Hepatocyte (in vitro differentiated cells): ENCODE data around the gene LEFTY2. TPM values are rescaled to one million over a fixed set of nuclear protein-coding genes. Genes with fewer than 3 reads are reported as not detected.
"Not testable (repeated sequence)": the region's sequence is repeated elsewhere in the genome, so short reads cannot be mapped to it uniquely, and the experiment has no call there.

ENCODE experiments used
- DNase-seq: peaks from one replicate; pipeline ENCODE4 v3.0.0-alpha.2; 2016; ENCODE audit warnings: low spot score
- H2AFZ ChIP-seq: fragments of 200-600 bp; sonication (generic); 2 replicates; pipeline ENCODE4 v1.6.0; 2016; ENCODE audit warnings: antibody characterized with exemption, mild to moderate bottlenecking
- H3K27ac ChIP-seq: fragments of 200-600 bp; sonication (generic); 2 replicates; pipeline ENCODE4 v1.5.1; 2016; ENCODE audit warnings: mild to moderate bottlenecking
- H3K27me3 ChIP-seq: fragments of 200-600 bp; sonication (generic); 2 replicates; pipeline ENCODE4 v1.6.1; 2016
- H3K36me3 ChIP-seq: fragments of 200-600 bp; sonication (generic); replicated peaks from 2 replicates; pipeline ENCODE4 v1.5.1; 2016; ENCODE audit warnings: low read depth; ENCODE audit not compliant: insufficient read depth
- H3K4me1 ChIP-seq: fragments of 200-600 bp; sonication (generic); 2 replicates; pipeline ENCODE4 v1.5.1; 2016; ENCODE audit warnings: mild to moderate bottlenecking, moderate library complexity; ENCODE audit not compliant: insufficient read depth
- H3K4me2 ChIP-seq: fragments of 200-600 bp; sonication (generic); 2 replicates; pipeline ENCODE4 v1.6.0; 2016
- H3K4me3 ChIP-seq: fragments of 200-600 bp; sonication (generic); 2 replicates; pipeline ENCODE4 v1.5.1; 2016; ENCODE audit warnings: mild to moderate bottlenecking
- H3K79me2 ChIP-seq: fragments of 200-600 bp; sonication (generic); 2 replicates; pipeline ENCODE4 v1.6.0; 2017; ENCODE audit warnings: mild to moderate bottlenecking
- H3K9me2 ChIP-seq: fragments of 200-600 bp; sonication (generic); replicated peaks from 2 replicates; pipeline ENCODE4 v1.6.0; 2017; ENCODE audit warnings: mild to moderate bottlenecking; ENCODE audit not compliant: insufficient read depth
- H3K9me3 ChIP-seq: fragments of 200-600 bp; sonication (generic); 2 replicates; pipeline ENCODE4 v1.5.1; 2016; ENCODE audit warnings: low read depth, mild to moderate bottlenecking
- H4K20me1 ChIP-seq: fragments of 200-600 bp; sonication (generic); 2 replicates; pipeline ENCODE4 v1.6.0; 2016; ENCODE audit warnings: mild to moderate bottlenecking; ENCODE audit not compliant: insufficient read depth, poor library complexity, severe bottlenecking
- EZH2 ChIP-seq: fragments of 200-600 bp; sonication (generic); IDR thresholded peaks from 2 replicates; pipeline ENCODE4 v1.6.1; 2016; ENCODE audit warnings: antibody characterized with exemption, mild to moderate bottlenecking, borderline replicate concordance
- EZH2phosphoT487 ChIP-seq: fragments of 200-600 bp; sonication (generic); IDR thresholded peaks from one replicate; pipeline ENCODE4 v1.6.1; 2018; ENCODE audit warnings: antibody characterized with exemption, mild to moderate bottlenecking, low read depth, moderate library complexity; ENCODE audit not compliant: unreplicated experiment, severe bottlenecking
- WGBS: methylation state at CpG from one replicate; pipeline ENCODE4 v1.1.6; 2016; ENCODE audit warnings: low lambda C conversion rate; ENCODE audit errors: missing lambda C conversion rate; 5-methylcytosine and 5-hydroxymethylcytosine counted together
- polyA plus RNA-seq: library from polyadenylated mRNA; unstranded; fragments of >200 nt; fragmentation: Nextera tagmentation; extraction: Ambion mirVana; gene quantifications from 2 replicates; pipeline ENCODE4 v1.2.1, GENCODE V29; 2016
- total RNA-seq: library from RNA; depleted of rRNA; stranded (reverse); fragments of >200 nt; gene quantifications from 2 replicates; pipeline ENCODE4 v1.2.3, GENCODE V29; 2014
- TF ChIP-seq, protein P1 (sequence below): fragments of 200-600 bp; sonication (generic); IDR thresholded peaks from 2 replicates; pipeline ENCODE4 v1.5.1; 2016; ENCODE audit warnings: antibody characterized with exemption, mild to moderate bottlenecking; ENCODE audit not compliant: poor library complexity

Gene LEFTY2
- total and polyA plus RNA-seq, 2 experiments from 2014 or later, result 0.60 to 1.1 TPM

DNA sequence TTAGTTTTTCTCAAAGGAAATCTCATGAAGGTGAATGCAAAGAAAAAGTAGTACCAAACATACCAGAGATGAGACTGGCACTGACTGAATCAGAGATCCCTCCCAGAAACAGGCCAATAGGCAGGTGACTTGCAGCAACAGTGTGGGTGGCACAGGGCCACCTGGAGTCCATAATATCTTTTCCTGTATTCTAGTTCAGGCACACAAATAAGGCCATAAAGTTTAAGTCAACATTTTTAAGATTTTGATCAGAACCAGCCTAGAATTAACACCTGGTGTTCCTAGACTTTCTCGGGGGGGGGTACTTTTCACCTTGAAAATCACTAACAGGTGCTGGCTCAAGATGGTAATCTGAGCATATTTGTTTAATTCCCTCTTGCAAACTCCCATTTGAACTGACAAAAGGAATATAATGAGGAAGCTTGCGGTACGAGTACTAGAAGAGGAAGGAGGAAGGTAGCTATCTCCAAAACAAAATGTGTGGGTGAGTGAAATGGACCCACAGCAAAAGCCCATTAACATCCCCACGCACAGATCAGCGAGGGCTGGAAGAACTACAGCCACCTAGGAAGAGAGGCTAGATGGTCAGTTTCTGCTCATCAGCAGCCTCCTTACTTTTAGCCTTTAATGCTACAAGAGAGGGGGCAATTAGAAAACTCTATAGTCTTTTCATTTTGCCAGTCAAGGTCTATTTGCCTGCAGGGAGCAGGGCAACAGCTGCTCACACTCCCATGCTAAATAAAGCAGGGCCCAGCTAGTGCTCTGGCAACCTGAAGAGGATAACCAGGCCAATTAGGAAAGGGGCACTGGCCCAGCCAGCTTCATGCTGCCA is 39.2 kb upstream of the LEFTY2 start:
- Histone ChIP-seq H4K20me1 (no peaks in the 10 kb centered on the region), H3K9me3 (peaks cover 7% of the 10 kb centered on the region), H3K79me2 (no peaks in the 10 kb centered on the region), H3K9me2 (no peaks in the 10 kb centered on the region), H2AFZ (no peak overlapping the region), H3K4me1 (no peaks in the 10 kb centered on the region), H3K36me3 (peaks cover 6% of the 10 kb centered on the region), H3K4me2 (no peak overlapping the region), H3K27me3 (no peaks in the 10 kb centered on the region), H3K4me3 (no peak overlapping the region), H3K27ac (no peak overlapping the region)
- WGBS, result 93% methylated on average over 5 of the region's 5 CpGs
- TF ChIP-seq EZH2phosphoT487 (no peak), EZH2 (no peak)
- TF ChIP-seq, protein P1, sequence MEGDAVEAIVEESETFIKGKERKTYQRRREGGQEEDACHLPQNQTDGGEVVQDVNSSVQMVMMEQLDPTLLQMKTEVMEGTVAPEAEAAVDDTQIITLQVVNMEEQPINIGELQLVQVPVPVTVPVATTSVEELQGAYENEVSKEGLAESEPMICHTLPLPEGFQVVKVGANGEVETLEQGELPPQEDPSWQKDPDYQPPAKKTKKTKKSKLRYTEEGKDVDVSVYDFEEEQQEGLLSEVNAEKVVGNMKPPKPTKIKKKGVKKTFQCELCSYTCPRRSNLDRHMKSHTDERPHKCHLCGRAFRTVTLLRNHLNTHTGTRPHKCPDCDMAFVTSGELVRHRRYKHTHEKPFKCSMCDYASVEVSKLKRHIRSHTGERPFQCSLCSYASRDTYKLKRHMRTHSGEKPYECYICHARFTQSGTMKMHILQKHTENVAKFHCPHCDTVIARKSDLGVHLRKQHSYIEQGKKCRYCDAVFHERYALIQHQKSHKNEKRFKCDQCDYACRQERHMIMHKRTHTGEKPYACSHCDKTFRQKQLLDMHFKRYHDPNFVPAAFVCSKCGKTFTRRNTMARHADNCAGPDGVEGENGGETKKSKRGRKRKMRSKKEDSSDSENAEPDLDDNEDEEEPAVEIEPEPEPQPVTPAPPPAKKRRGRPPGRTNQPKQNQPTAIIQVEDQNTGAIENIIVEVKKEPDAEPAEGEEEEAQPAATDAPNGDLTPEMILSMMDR, result no peak
- no peak for DNase-seq

DNA sequence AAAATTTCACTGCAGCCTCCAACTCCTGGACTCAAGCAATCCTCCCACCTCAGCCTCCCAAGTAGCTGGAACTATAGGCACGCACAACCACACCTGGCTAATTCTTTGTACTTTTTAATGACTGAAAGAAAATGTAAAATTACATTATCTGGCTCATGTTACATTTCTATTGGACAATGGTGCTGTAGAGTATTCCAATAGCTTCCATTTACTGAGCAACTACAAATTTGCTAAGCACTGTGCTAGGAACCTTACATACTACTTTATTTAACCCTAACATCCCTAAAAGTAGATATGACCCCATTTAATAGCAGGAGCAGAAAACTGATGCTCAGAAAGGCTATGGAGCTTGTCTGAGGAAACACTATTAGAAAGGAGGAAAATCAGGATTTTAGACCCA is 38.4 kb upstream of the LEFTY2 start:
- no peaks in the 10 kb centered on the region for H3K9me2 ChIP-seq
- H3K27ac ChIP-seq, result no peak overlapping the region
- peaks cover 7% of the 10 kb centered on the region for H3K9me3 ChIP-seq
- no peak overlapping the region for H2AFZ ChIP-seq
- TF ChIP-seq, protein P1, result no peak
- TF ChIP-seq EZH2 (no peak), EZH2phosphoT487 (no peak)
- DNase-seq, result no peak
- H3K4me1 ChIP-seq, result no peaks in the 10 kb centered on the region
- peaks cover 6% of the 10 kb centered on the region for H3K36me3 ChIP-seq
- WGBS, result 100% methylated on average over 1 of the region's 1 CpG
- no peaks in the 10 kb centered on the region for H3K27me3 ChIP-seq
- H3K79me2 ChIP-seq, result no peaks in the 10 kb centered on the region
- no peak overlapping the region for H3K4me2 ChIP-seq
- no peaks in the 10 kb centered on the region for H4K20me1 ChIP-seq
- no peak overlapping the region for H3K4me3 ChIP-seq

DNA sequence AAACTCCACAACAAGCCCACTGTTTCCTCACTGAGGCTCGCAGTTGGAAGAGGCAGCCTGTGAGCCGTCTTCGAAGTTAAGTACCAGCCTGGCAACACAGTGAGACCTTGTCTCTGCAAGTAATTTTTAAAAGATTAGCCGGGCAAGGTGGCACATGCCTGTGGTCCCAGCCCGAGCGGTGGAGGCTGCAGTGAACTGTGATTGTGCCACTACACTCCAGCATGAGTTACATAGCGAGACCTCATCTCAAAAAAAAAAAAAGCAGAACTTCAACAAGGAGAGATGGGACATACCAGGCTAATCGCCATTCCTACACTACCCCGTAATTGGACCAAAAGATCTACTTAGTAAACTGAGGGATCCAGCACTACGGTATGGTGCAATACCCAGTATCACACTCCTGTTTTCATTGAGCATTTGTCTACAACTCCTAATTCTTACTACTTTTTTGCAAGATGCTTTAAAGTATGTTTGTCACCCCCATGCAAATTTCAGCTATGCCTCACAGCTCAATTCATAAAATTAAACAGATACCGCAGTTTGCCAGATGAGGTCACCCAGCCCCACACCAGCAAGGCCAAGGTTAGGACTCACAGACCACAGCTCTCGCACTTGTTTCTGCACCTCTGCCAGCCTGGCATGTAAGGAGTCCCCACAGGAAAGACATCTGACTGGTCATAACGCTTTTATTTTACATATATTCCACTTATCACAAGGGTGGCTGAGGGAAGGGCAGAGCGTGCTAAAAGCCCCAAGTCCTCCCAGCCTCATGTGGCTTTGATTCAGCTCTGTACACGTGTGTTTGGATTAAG is 37.1 kb upstream of the LEFTY2 start:
- Histone ChIP-seq H3K27ac (no peak overlapping the region), H2AFZ (no peak overlapping the region), H4K20me1 (no peaks in the 10 kb centered on the region), H3K4me1 (no peaks in the 10 kb centered on the region), H3K9me2 (no peaks in the 10 kb centered on the region), H3K9me3 (peaks cover 7% of the 10 kb centered on the region), H3K4me3 (no peak overlapping the region), H3K27me3 (no peaks in the 10 kb centered on the region), H3K79me2 (no peaks in the 10 kb centered on the region), H3K4me2 (no peak overlapping the region), H3K36me3 (no peaks in the 10 kb centered on the region)
- 91% methylated on average over 15 of the region's 15 CpGs for WGBS
- no peak for DNase-seq
- no peak for TF ChIP-seq EZH2phosphoT487
- TF ChIP-seq, protein P1, result no peak
- TF ChIP-seq EZH2, result no peak

DNA sequence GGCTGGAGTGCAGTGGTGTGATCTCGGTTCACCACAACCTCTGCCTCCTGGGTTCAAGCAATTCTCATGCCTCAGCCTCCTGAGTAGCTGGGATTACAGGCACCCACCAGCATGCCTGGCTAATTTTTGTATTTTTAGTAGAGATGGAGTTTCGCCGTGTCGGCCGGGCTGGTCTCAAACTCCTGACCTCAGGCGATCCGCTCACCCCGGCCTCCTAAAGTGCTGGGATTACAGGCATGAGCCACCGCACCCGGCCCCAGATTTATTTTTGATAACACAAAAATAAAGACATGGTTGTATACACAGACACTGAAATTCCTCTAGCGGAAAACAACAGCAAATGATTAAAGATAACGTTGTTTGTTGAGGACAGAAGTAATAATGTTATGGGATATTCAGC is 34.1 kb upstream of the LEFTY2 start:
- not testable (repeated sequence) for H2AFZ ChIP-seq, DNase-seq, H3K9me2 ChIP-seq, H3K27ac ChIP-seq, H3K27me3 ChIP-seq, H4K20me1 ChIP-seq, H3K4me2 ChIP-seq, H3K9me3 ChIP-seq, H3K36me3 ChIP-seq, H3K4me3 ChIP-seq, H3K79me2 ChIP-seq, H3K4me1 ChIP-seq
- WGBS, result 94% methylated on average over 12 of the region's 12 CpGs
